ENCODE data around the gene GH2. TPM values are rescaled to one million over a fixed set of nuclear protein-coding genes. Genes with fewer than 3 reads are reported as not detected.

Gene GH2
- not detected in 2 replicates for total RNA-seq

GRCh38 chr17:63881935-63882601 lies at the start of gene GH2:
GH2 (minus strand) TSS chr17:63881944; CDS start chr17:63881801, 143 bp downstream.

DNA sequence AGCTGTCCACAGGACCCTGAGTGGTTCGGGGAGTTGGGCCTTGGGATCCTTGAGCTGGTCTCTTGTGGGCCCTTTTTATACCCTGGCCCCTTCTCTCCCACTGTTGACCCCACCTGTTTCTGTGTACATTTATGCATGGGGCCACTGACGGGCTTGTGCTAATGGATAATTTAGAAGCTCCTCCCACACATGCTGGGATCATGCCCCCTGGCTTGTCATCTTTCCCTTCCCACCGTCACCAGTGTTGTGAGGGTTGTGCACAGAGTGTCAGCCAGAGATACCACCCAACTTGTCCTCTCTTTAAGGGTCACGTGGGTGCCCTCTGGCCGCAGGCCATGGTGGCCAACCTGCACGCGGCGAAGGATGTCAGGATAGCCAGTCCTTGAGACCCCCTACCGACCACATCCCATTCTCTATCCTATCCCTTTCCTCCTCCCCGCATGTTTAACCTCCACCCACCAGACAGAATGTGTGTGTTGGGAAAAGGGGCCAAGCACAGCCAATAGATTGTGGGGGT lies 37.1 kb upstream of the GH2 start, which contains the start of gene GH1:
TSS of gene GH1 (minus strand) at position 51 of the 517 bp plus-strand sequence. CDS start 63 bp downstream, outside the sequence.

GRCh38 chr17:63911041-63911635 lies 29.4 kb upstream of the GH2 start, which contains the start of gene CSHL1:
CSHL1 (minus strand) TSS chr17:63911258; CDS start chr17:63911196, 62 bp downstream.

DNA sequence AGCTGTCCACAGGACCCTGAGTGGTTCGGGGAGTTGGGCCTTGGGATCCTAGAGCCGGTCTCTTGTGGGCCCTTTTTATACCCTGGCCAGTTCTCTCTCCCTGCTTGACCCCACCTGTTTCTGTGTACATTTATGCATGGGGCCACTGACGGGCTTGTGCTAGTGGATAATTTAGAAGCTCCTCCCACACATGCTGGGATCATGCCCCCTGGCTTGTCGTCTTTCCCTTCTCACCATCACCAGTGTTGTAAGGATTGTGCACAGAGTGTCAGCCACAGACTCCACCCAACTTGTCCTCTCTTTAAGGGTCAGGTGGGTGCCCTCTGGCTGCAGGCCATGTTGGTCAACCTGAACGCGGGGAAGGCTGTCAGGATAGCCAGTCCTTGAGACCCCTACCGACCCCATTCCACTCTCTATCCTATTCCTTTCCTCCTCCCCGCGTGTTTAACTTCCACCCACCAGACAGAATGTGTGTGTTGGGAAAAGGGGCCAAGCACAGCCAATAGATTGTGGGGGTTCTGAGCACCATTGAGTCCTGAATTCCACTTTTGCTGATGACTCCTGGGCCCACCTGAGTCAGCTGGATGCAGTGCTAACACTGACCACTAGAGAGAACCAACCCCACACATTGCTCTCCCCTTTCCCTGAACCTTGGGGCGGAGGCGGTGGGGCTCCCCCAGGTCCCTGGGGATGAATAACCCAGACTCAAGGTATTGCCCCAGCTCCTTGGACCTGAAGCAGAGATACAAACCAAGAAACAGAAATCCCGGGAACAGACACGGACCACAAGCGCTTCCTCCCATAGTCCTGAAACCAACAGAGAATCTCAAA lies 15.0 kb upstream of the GH2 start, which contains the start of gene CSH1:
TSS of gene CSH1 (minus strand) at position 51 of the 831 bp plus-strand sequence. CDS start 63 bp downstream, outside the sequence.

DNA sequence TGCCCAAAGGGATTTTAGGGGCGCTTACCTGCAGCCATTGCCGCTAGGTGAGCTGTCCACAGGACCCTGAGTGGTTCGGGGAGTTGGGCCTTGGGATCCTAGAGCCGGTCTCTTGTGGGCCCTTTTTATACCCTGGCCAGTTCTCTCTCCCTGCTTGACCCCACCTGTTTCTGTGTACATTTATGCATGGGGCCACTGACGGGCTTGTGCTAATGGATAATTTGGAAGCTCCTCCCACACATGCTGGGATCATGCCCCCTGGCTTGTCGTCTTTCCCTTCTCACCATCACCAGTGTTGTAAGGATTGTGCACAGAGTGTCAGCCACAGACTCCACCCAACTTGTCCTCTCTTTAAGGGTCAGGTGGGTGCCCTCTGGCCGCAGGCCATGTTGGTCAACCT lies 8.2 kb downstream of the GH2 start, which contains the start of gene CSH2:
TSS of gene CSH2 (minus strand) at position 101 of the 400 bp plus-strand sequence. CDS start at position 38, 63 bp downstream.

DNA sequence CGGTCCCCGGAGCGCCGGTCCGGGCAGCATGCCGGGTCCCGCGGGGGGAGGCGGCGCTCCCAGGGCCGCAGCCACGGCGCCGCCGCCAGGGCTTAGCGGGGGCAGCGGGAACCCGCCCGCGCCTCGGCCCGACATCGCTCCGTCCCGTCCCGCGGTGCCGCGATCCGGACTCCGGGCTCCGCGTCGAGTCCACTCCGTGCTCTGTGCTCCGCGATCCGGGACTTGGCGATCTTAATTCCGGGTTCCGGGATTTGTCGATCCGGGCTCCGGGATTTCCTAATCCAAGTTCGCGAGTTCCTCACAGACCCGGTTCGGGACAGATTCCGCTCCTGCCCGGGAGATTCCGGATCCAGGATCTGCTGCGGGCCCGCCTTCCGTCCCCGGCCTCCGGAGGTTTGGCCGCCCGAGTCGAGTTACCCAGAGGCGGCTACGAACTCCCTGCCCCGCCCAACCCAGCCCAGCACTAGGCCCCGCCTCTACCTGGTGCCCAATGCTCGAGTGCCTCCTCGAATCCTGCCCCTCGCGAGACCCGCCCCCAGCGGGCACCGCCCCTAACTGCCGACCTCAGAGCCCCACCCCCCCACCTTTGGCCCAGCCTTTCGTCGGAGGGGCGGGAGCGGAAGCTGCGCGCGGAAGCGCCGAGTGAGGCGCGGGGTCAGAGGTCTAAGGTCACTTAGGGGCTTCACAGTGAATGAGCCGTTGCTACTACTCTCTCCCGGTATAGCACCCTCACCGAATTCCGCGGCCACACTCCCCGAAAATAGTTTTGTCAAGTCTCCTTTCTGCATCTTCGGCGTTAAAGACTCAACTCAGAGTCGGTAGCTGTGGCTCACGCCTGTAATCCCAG lies 39.0 kb downstream of the GH2 start, which contains the start of gene SMARCD2:
TSS of gene SMARCD2 (minus strand) at position 146 of the 847 bp plus-strand sequence. CDS start at position 135, 11 bp downstream.

Other genes starting within 250 kb of the GH2 start
- gene LIMD2, start 181.8 kb downstream of the GH2 start, total RNA-seq: 9.2 and 30.8 TPM in 2 replicates
- 12.2 and 13.2 TPM in 2 replicates for gene STRADA, start 140.1 kb downstream of the GH2 start, total RNA-seq
- 24.7 and 29.5 TPM in 2 replicates for gene CCDC47, start 108.3 kb downstream of the GH2 start, total RNA-seq
- gene DDX42, start 107.8 kb downstream of the GH2 start, total RNA-seq: 25.2 and 28.5 TPM in 2 replicates
- 52.4 and 91.7 TPM in 2 replicates for gene PSMC5, start 54.5 kb downstream of the GH2 start, total RNA-seq
- gene FTSJ3, start 54.3 kb downstream of the GH2 start, total RNA-seq: 45.0 and 48.1 TPM in 2 replicates
- gene SMARCD2, start 39.3 kb downstream of the GH2 start, total RNA-seq: 102 and 138 TPM in 2 replicates
- gene CSH2, start 8.3 kb downstream of the GH2 start, total RNA-seq: not detected in 2 replicates
- 0.08 TPM in 1 of 2 replicates, not detected in the other for gene CSH1, start 14.6 kb upstream of the GH2 start, total RNA-seq
- gene CSHL1, start 29.3 kb upstream of the GH2 start, total RNA-seq: not detected in 2 replicates
- gene GH1, start 36.9 kb upstream of the GH2 start, total RNA-seq: not detected in 2 replicates
- gene CD79B, start 50.4 kb upstream of the GH2 start, total RNA-seq: 1.3 TPM in 1 of 2 replicates, not detected in the other
- gene SCN4A, start 91.0 kb upstream of the GH2 start, total RNA-seq: not detected in 2 replicates
- 0.19 TPM in 1 of 2 replicates, not detected in the other for gene PRR29, start 116.4 kb upstream of the GH2 start, total RNA-seq
- 0.15 and 0.16 TPM in 2 replicates for gene ICAM2, start 138.7 kb upstream of the GH2 start, total RNA-seq
- gene ERN1, start 248.2 kb upstream of the GH2 start, total RNA-seq: 16.8 TPM in 2 replicates

Data from hair follicular keratinocyte (primary cell).